ENCODE measurements around the gene ASAP2.
A peak's percentile ranks its signal among the peaks of the same experiment; 100 is the strongest.

ASAP2 gene

DNA sequence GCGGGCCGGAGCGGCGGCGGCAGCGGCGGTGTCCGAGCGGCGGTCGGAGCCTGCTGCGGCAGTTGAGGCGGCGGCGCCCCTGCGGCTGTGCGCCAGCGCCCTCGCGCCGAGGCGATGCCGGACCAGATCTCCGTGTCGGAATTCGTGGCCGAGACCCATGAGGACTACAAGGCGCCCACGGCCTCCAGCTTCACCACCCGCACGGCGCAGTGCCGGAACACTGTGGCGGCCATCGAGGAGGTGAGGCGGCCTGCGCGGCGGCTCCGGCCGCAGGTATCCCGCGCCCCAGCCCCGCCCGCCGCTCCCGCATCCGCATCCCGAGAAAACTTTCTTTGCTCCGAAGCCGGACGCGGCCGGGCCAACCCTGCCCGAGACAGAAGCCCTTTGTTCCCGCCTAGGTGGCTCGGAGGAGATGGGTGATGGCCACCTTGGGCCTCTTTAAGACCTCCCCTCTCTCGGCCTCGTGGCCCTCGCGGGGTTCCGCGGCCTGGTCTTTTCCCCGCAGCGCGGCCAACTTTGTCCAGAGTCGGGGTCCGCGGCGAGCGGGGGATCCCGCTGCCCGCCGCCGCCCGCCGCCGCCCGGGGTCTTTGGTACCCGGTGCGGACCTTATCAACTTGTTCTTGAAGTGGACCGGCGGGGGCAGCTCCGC, 504 bp downstream of the ASAP2 start:
- peak; percentile 26 for DNase-seq (ENCODE audit: insufficient read length, low spot score)
- TF ChIP-seq TAF1 (IDR thresholded peaks at IDR 0.05; ENCODE audit: low read depth, low read length) (no peak), POU2F2 (IDR thresholded peaks at IDR 0.05; ENCODE audit: low read depth, low read length) (no peak), PAX5 (IDR thresholded peaks at IDR 0.05; ENCODE audit: insufficient read depth, low read length, severe bottlenecking) (no peak), POLR2AphosphoS5 (IDR thresholded peaks at IDR 0.05; ENCODE audit: low read depth, low read length) (no peak), SPI1 (IDR thresholded peaks at IDR 0.05; ENCODE audit: low read depth, low read length) (no peak), POLR2A (IDR thresholded peaks at IDR 0.05; ENCODE audit: low read depth, low read length) (no peak)
- FAIRE-seq = no peak

DNA sequence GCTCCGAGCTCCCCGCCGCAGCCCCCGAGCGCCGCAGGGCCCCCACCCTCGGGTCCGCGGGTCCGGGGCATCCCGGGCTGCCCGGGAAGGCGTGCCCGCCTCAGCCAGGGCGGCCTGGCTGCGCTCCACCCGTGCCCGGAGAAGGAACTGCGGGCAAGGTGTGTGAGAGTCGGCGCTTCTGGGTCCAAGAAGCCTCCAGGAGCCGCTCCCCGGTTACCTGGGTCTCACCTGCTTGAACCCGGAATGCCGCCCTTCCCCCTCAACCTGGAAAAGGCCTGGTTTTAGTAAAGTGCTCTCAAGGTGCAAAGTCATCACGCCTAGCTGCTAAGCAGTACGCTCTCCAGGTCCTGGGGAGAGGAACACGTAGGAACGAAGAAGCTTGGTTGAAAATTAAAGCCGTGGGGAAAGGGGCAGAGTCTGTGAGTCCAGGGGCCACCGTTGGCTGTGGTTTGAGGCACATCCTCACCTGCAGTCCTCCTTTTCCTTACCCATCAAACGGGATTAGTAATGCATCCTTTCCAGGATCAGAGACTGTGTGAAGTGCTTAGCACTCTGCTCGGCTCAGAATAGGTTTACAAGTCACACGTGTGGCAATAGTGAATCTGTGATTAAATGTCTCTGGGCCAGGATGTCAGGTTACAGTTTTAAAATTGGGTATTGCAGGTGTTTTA, 1.2 kb downstream of the ASAP2 start:
- TF ChIP-seq POU2F2 (IDR thresholded peaks at IDR 0.05; ENCODE audit: low read depth, low read length) (no peak), POLR2A (IDR thresholded peaks at IDR 0.05; ENCODE audit: low read depth, low read length) (no peak), POLR2AphosphoS5 (IDR thresholded peaks at IDR 0.05; ENCODE audit: low read depth, low read length) (no peak), SPI1 (IDR thresholded peaks at IDR 0.05; ENCODE audit: low read depth, low read length) (no peak), TAF1 (IDR thresholded peaks at IDR 0.05; ENCODE audit: low read depth, low read length) (no peak), PAX5 (IDR thresholded peaks at IDR 0.05; ENCODE audit: insufficient read depth, low read length, severe bottlenecking) (no peak)
- peak; percentile 19 for DNase-seq (ENCODE audit: insufficient read length, low spot score)
- FAIRE-seq = no peak

DNA sequence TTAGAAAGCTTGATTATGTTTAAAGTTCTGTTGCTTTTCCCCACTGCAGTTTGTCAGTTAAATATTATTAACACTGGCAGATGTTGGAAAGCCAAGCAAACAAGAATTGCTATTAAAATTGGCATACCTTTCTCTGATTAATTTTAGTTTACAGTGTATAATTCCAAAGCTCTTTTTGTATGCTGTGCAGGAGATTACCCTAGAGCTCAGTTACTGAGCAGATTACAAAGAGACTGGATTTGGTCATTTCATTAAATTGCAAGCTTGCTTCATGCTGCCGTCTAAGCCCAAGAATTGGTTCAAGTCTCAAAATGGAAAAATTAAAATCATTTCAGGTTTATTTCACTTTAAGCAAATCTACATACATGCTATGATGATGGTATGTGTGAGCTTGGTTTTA, 2.3 kb downstream of the ASAP2 start:
- TF ChIP-seq POLR2AphosphoS5 (IDR thresholded peaks at IDR 0.05; ENCODE audit: low read depth, low read length) (no peak), POU2F2 (IDR thresholded peaks at IDR 0.05; ENCODE audit: low read depth, low read length) (no peak), POLR2A (IDR thresholded peaks at IDR 0.05; ENCODE audit: low read depth, low read length) (no peak), SPI1 (IDR thresholded peaks at IDR 0.05; ENCODE audit: low read depth, low read length) (no peak), TAF1 (IDR thresholded peaks at IDR 0.05; ENCODE audit: low read depth, low read length) (no peak), PAX5 (IDR thresholded peaks at IDR 0.05; ENCODE audit: insufficient read depth, low read length, severe bottlenecking) (no peak)
- FAIRE-seq = no peak
- no peak for DNase-seq (ENCODE audit: insufficient read length, low spot score)

- no peak for DNase-seq (ENCODE audit: insufficient read length, low spot score)
Measured at GRCh38 chr2:9210030-9210429, 3.4 kb downstream of the ASAP2 start.

GRCh38 chr2:9211496-9211895, 4.9 kb downstream of the ASAP2 start:
- no peak for TF ChIP-seq SPI1 (IDR thresholded peaks at IDR 0.05; ENCODE audit: low read depth, low read length)
- TF ChIP-seq PAX5 (IDR thresholded peaks at IDR 0.05; ENCODE audit: insufficient read depth, low read length, severe bottlenecking) = no peak
- no peak for TF ChIP-seq POLR2A (IDR thresholded peaks at IDR 0.05; ENCODE audit: low read depth, low read length)
- TF ChIP-seq POLR2AphosphoS5 (IDR thresholded peaks at IDR 0.05; ENCODE audit: low read depth, low read length) = no peak
- TF ChIP-seq POU2F2 (IDR thresholded peaks at IDR 0.05; ENCODE audit: low read depth, low read length) = no peak
- no peak for TF ChIP-seq TAF1 (IDR thresholded peaks at IDR 0.05; ENCODE audit: low read depth, low read length)
- DNase-seq (ENCODE audit: insufficient read length, low spot score) (no peak), FAIRE-seq (no peak)

More at GRCh38 chr2:9210030-9210429, 3.4 kb downstream of the ASAP2 start:
- TF ChIP-seq POU2F2 (IDR thresholded peaks at IDR 0.05; ENCODE audit: low read depth, low read length) (no peak), POLR2AphosphoS5 (IDR thresholded peaks at IDR 0.05; ENCODE audit: low read depth, low read length) (no peak), POLR2A (IDR thresholded peaks at IDR 0.05; ENCODE audit: low read depth, low read length) (no peak), PAX5 (IDR thresholded peaks at IDR 0.05; ENCODE audit: insufficient read depth, low read length, severe bottlenecking) (no peak), SPI1 (IDR thresholded peaks at IDR 0.05; ENCODE audit: low read depth, low read length) (no peak), TAF1 (IDR thresholded peaks at IDR 0.05; ENCODE audit: low read depth, low read length) (no peak)
- FAIRE-seq = no peak

DNA sequence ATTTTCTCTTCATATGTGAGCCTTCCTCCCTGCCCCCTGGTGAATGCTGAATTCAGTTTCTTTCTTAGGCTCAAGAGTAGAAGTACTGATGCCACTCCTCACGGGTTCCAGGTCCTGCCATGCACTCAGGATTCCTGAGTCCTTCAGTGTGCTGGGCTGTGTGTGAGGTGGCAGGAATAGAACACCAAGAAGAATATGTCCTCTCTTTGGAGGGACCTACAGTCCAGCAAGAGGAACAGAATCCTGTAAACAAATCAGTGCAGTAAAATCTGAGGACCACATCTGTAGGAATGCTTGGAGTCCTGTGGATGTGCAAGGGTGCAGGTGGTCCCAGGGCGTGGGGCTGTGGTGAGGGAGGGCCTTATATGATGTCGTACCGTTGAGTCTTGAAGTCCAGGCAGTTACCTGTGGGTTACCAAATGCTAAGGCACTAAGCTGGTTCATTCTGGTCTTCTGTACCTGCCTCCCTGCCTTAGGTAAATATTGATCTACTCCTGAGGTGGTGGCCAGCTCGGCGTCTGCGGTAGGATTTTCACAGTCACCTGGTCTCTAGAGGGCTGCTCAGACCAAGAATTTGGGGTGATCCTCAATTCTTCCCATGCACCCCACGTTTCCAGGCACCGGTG, 5.5 kb downstream of the ASAP2 start:
- FAIRE-seq (no peak), DNase-seq (ENCODE audit: insufficient read length, low spot score) (no peak)

GRCh38 chr2:9212661-9213411, 6.2 kb downstream of the ASAP2 start:
- FAIRE-seq (no peak), DNase-seq (ENCODE audit: insufficient read length, low spot score) (no peak)
- no peak for TF ChIP-seq PAX5 (IDR thresholded peaks at IDR 0.05; ENCODE audit: insufficient read depth, low read length, severe bottlenecking)
- no peak for TF ChIP-seq POLR2A (IDR thresholded peaks at IDR 0.05; ENCODE audit: low read depth, low read length)
- no peak for TF ChIP-seq POLR2AphosphoS5 (IDR thresholded peaks at IDR 0.05; ENCODE audit: low read depth, low read length)
- TF ChIP-seq SPI1 (IDR thresholded peaks at IDR 0.05; ENCODE audit: low read depth, low read length) = no peak
- no peak for TF ChIP-seq POU2F2 (IDR thresholded peaks at IDR 0.05; ENCODE audit: low read depth, low read length)
- TF ChIP-seq TAF1 (IDR thresholded peaks at IDR 0.05; ENCODE audit: low read depth, low read length) = no peak

More for the DNA sequence above, 5.5 kb downstream of the ASAP2 start:
- no peak for TF ChIP-seq SPI1 (IDR thresholded peaks at IDR 0.05; ENCODE audit: low read depth, low read length)
- no peak for TF ChIP-seq POU2F2 (IDR thresholded peaks at IDR 0.05; ENCODE audit: low read depth, low read length)
- no peak for TF ChIP-seq TAF1 (IDR thresholded peaks at IDR 0.05; ENCODE audit: low read depth, low read length)

- DNase-seq (ENCODE audit: insufficient read length, low spot score) = no peak
- no peak for FAIRE-seq
- no peak for TF ChIP-seq POLR2A (IDR thresholded peaks at IDR 0.05; ENCODE audit: low read depth, low read length)
- no peak for TF ChIP-seq TAF1 (IDR thresholded peaks at IDR 0.05; ENCODE audit: low read depth, low read length)
- TF ChIP-seq SPI1 (IDR thresholded peaks at IDR 0.05; ENCODE audit: low read depth, low read length) = no peak
Measured at GRCh38 chr2:9213477-9214051, 7.0 kb downstream of the ASAP2 start.

DNA sequence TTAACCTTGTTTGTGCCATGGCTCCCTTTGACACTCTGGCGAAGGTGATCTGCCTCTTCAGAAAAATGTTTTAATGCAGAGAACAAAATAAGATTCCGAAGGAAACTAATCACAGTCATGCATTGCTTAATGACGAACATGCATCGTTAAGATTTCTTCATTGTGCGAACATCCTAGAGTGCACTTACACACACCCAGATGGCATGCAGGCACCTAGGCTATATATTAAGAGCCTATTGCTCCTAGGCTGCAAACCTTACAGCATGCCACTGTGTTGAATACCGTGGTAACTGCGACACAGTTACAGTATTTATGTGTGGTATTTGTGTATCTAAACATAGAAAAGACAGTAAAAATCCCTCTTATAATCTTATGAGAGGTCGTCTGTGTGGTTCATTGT, 8.3 kb downstream of the ASAP2 start:
- FAIRE-seq (no peak), DNase-seq (ENCODE audit: insufficient read length, low spot score) (no peak)
- TF ChIP-seq POU2F2 (IDR thresholded peaks at IDR 0.05; ENCODE audit: low read depth, low read length) (no peak), PAX5 (IDR thresholded peaks at IDR 0.05; ENCODE audit: insufficient read depth, low read length, severe bottlenecking) (no peak), POLR2AphosphoS5 (IDR thresholded peaks at IDR 0.05; ENCODE audit: low read depth, low read length) (no peak), TAF1 (IDR thresholded peaks at IDR 0.05; ENCODE audit: low read depth, low read length) (no peak), POLR2A (IDR thresholded peaks at IDR 0.05; ENCODE audit: low read depth, low read length) (no peak), SPI1 (IDR thresholded peaks at IDR 0.05; ENCODE audit: low read depth, low read length) (no peak)
